ENCODE data around the gene KDM5B.

Gene KDM5B

GRCh38 chr1:202807926-202808757 is at the start of gene KDM5B:
KDM5B (minus strand) TSS chr1:202808421; CDS start chr1:202808305, 116 bp downstream.
- peak within 1 kb of the TSS; percentile 49 for H3K27ac ChIP-seq

GRCh38 chr1:202857136-202857610 is 49.0 kb upstream of the KDM5B start:
- H3K27ac ChIP-seq = no peak overlapping the region
- TF ChIP-seq CTCF (IDR thresholded peaks at IDR 0.05) (no peak), ZFX (IDR thresholded peaks at IDR 0.05; ENCODE audit: borderline replicate concordance) (no peak)

More at GRCh38 chr1:202807926-202808757, at the start of gene KDM5B:
- TF ChIP-seq ZFX (IDR thresholded peaks at IDR 0.05; ENCODE audit: borderline replicate concordance) = no peak
- TF ChIP-seq CTCF (IDR thresholded peaks at IDR 0.05) = no peak

GRCh38 chr1:202856014-202856413 is 47.8 kb upstream of the KDM5B start:
- no peak for TF ChIP-seq ZFX (IDR thresholded peaks at IDR 0.05; ENCODE audit: borderline replicate concordance)
- no peak for TF ChIP-seq CTCF (IDR thresholded peaks at IDR 0.05)
- H3K27ac ChIP-seq = no peak overlapping the region

- H3K27ac ChIP-seq = no peak overlapping the region
- TF ChIP-seq CTCF (IDR thresholded peaks at IDR 0.05) = no peak
- no peak for TF ChIP-seq ZFX (IDR thresholded peaks at IDR 0.05; ENCODE audit: borderline replicate concordance)
Measured at GRCh38 chr1:202854787-202855186, 46.6 kb upstream of the KDM5B start.

- TF ChIP-seq ZFX (IDR thresholded peaks at IDR 0.05; ENCODE audit: borderline replicate concordance) (no peak), CTCF (IDR thresholded peaks at IDR 0.05) (peak; percentile 85)
- no peak overlapping the region for H3K27ac ChIP-seq
Measured at GRCh38 chr1:202852163-202852904, 44.1 kb upstream of the KDM5B start.

- no peak overlapping the region for H3K27ac ChIP-seq
- TF ChIP-seq ZFX (IDR thresholded peaks at IDR 0.05; ENCODE audit: borderline replicate concordance) (no peak), CTCF (IDR thresholded peaks at IDR 0.05) (no peak)
Measured at GRCh38 chr1:202850593-202851362, 42.6 kb upstream of the KDM5B start.
